Measurements from ENCODE around the gene DLL1.

DLL1 gene

GRCh38 chr6:170286246-170286933 is 4.5 kb downstream of the DLL1 start:
- Mint-ChIP-seq H3K9me3 (no peaks in the 10 kb centered on the region), H3K36me3 (ENCODE audit: low read depth) (peaks cover 13% of the 10 kb centered on the region), H3K27me3 (ENCODE audit: low read depth) (peaks cover 59% of the 10 kb centered on the region), H3K27ac (peak overlapping the region; percentile 58 to 63 (median 58)), H3K4me3 (peak overlapping the region; percentile 75 to 89 (median 81)), H3K4me1 (peaks cover 42% of the 10 kb centered on the region)
- no peak for TF ChIP-seq CTCF (IDR thresholded peaks at IDR 0.05; ENCODE audit: unreplicated experiment in 3 of 3)

GRCh38 chr6:170285482-170285881 is 5.4 kb downstream of the DLL1 start:
- H3K36me3 Mint-ChIP-seq (ENCODE audit: low read depth), result peaks cover 13% of the 10 kb centered on the region
- H3K27me3 Mint-ChIP-seq (ENCODE audit: low read depth), result peaks cover 62% of the 10 kb centered on the region
- peak overlapping the region in 1 of 3 experiments; percentile 42 for H3K27ac Mint-ChIP-seq
- H3K9me3 Mint-ChIP-seq, result no peaks in the 10 kb centered on the region
- H3K4me1 Mint-ChIP-seq, result peaks cover 50% of the 10 kb centered on the region
- TF ChIP-seq CTCF (IDR thresholded peaks at IDR 0.05; ENCODE audit: unreplicated experiment in 3 of 3), result no peak
- peak overlapping the region; percentile 48 to 89 (median 53) for H3K4me3 Mint-ChIP-seq

- peaks cover 53% of the 10 kb centered on the region for H3K4me1 Mint-ChIP-seq
These were observed 5.9 kb downstream of the DLL1 start for GRCh38 chr6:170284866-170285469.

GRCh38 chr6:170284126-170284773 is 6.6 kb downstream of the DLL1 start:
- Mint-ChIP-seq H3K9me3 (no peaks in the 10 kb centered on the region), H3K27me3 (ENCODE audit: low read depth) (peaks cover 57% of the 10 kb centered on the region), H3K36me3 (ENCODE audit: low read depth) (peaks cover 13% of the 10 kb centered on the region), H3K4me1 (peaks cover 61% of the 10 kb centered on the region), H3K4me3 (no peak overlapping the region), H3K27ac (no peak overlapping the region)
- TF ChIP-seq CTCF (IDR thresholded peaks at IDR 0.05; ENCODE audit: unreplicated experiment in 3 of 3), result no peak

More at GRCh38 chr6:170284866-170285469, 5.9 kb downstream of the DLL1 start:
- H3K36me3 Mint-ChIP-seq (ENCODE audit: low read depth), result peaks cover 13% of the 10 kb centered on the region
- no peaks in the 10 kb centered on the region for H3K9me3 Mint-ChIP-seq
- no peak for TF ChIP-seq CTCF (IDR thresholded peaks at IDR 0.05; ENCODE audit: unreplicated experiment in 3 of 3)
- H3K4me3 Mint-ChIP-seq, result peak overlapping the region; percentile 29 to 89 (median 53)
- H3K27ac Mint-ChIP-seq, result peak overlapping the region in 1 of 3 experiments; percentile 42
- peaks cover 57% of the 10 kb centered on the region for H3K27me3 Mint-ChIP-seq (ENCODE audit: low read depth)

- no peak overlapping the region for H3K27ac Mint-ChIP-seq
- H3K27me3 Mint-ChIP-seq (ENCODE audit: low read depth), result peaks cover 55% of the 10 kb centered on the region
- H3K4me3 Mint-ChIP-seq, result no peak overlapping the region
- no peak for TF ChIP-seq CTCF (IDR thresholded peaks at IDR 0.05; ENCODE audit: unreplicated experiment in 3 of 3)
- peaks cover 13% of the 10 kb centered on the region for H3K36me3 Mint-ChIP-seq (ENCODE audit: low read depth)
- H3K9me3 Mint-ChIP-seq, result no peaks in the 10 kb centered on the region
- H3K4me1 Mint-ChIP-seq, result peaks cover 59% of the 10 kb centered on the region
These were observed 7.4 kb downstream of the DLL1 start for GRCh38 chr6:170283212-170284081.
